Measurements from ENCODE around the gene COX4I1. TPM values are rescaled to one million over a fixed set of nuclear protein-coding genes. Genes with fewer than 3 reads are reported as not detected.
A peak's percentile ranks its signal among the peaks of the same experiment; 100 is the strongest.

The COX4I1 gene
- total and polyA plus RNA-seq, 2 of the 8 experiments (the other 6 are each of a cell fraction or from before 2014, with no cell fraction given) = 507 to 707 TPM

- TF ChIP-seq E2F6 (IDR thresholded peaks at IDR 0.05) (peak; percentile 75), RAD21 (IDR thresholded peaks at IDR 0.05 in 1 of 2, conservative IDR thresholded peaks at IDR 0.05 in 1 of 2; ENCODE audit: low read depth in 2 of 2, low read length in 2 of 2) (peak; percentile 47 to 61), SIRT6 (IDR thresholded peaks at IDR 0.05; ENCODE audit: low read length) (no peak), SIN3A (conservative IDR thresholded peaks at IDR 0.05 in 1 of 2, IDR thresholded peaks at IDR 0.05 in 1 of 2; ENCODE audit: low read depth in 1 of 2, low read length in 2 of 2) (no peak), SP4 (IDR thresholded peaks at IDR 0.05; ENCODE audit: low read length) (no peak), TCF12 (IDR thresholded peaks at IDR 0.05; ENCODE audit: low read depth, low read length) (no peak), SRF (IDR thresholded peaks at IDR 0.05; ENCODE audit: low read depth, low read length) (no peak), NRF1 (IDR thresholded peaks at IDR 0.05; ENCODE audit: low read depth, low read length) (no peak), ATF3 (IDR thresholded peaks at IDR 0.05; ENCODE audit: insufficient read depth, low read depth, low read length) (no peak)
Measured at GRCh38 chr16:85825326-85825725, 25.8 kb downstream of the COX4I1 start (continued).
